Ascending aorta (tissue), 2 donors: ENCODE data around the gene CADM2. TPM values are rescaled to one million over a fixed set of nuclear protein-coding genes. Genes with fewer than 3 reads are reported as not detected.

Experiments used
- DNase-seq, 2 donors: peaks; one replicate each; pipeline ENCODE4 v3.0.0-alpha.2; 2019; ENCODE audit warnings: low spot score in 2 of 2
- H3K27ac ChIP-seq, 2 donors: fragments of 200-600 bp; sonication (generic); one replicate each; pipeline ENCODE4 v1.5.1; 2016 to 2017; ENCODE audit warnings: mild to moderate bottlenecking in 1 of 2
- H3K27me3 ChIP-seq: fragments of 200-600 bp; sonication (generic); one replicate; pipeline ENCODE4 v1.5.1; 2017
- H3K36me3 ChIP-seq, 2 donors: fragments of 200-600 bp; sonication (generic); one replicate each; pipeline ENCODE4 v1.5.1; 2016
- H3K4me1 ChIP-seq, 2 donors: fragments of 200-600 bp; sonication (generic); one replicate each; pipeline ENCODE4 v1.5.1; 2016 to 2017; ENCODE audit warnings: mild to moderate bottlenecking in 1 of 2
- H3K4me3 ChIP-seq, 2 donors: fragments of 200-600 bp; sonication (generic); one replicate each; pipeline ENCODE4 v1.5.1; 2016 to 2017; ENCODE audit warnings: mild to moderate bottlenecking in 1 of 2
- H3K9me3 ChIP-seq, 2 donors: fragments of 200-600 bp; sonication (generic); one replicate each; pipeline ENCODE4 v1.5.1; 2016
- CTCF ChIP-seq, 3 experiments: fragments of 200-600 bp in 2 of 3; fragments of 450-650 bp in 1 of 3; sonication (generic) in 2 of 3; IDR thresholded peaks; one replicate each; pipeline ENCODE4 v1.5.1; 2016 to 2019; ENCODE audit warnings: antibody characterized with exemption in 3 of 3, mild to moderate bottlenecking in 1 of 3, moderate library complexity in 1 of 3
- intact Hi-C: fragments of 100-400 bp; cut with DNase I; formaldehyde crosslinking; loops from one replicate; pipeline ENCODE4 v1.15.1; 2023
- total RNA-seq: library from RNA; depleted of rRNA; stranded (reverse); fragments of >200 nt; gene quantifications from one replicate; pipeline ENCODE4 v1.1.0, GENCODE V29; 2016

Gene CADM2
- total RNA-seq, 1 donor from 2014 or later = 23.0 TPM

- Histone ChIP-seq H3K27me3 (no peaks in the 10 kb centered on the region), H3K27ac (no peak overlapping the region), H3K4me3 (no peak overlapping the region), H3K4me1 (no peaks in the 10 kb centered on the region), H3K36me3 (no peaks in the 10 kb centered on the region), H3K9me3 (no peaks in the 10 kb centered on the region)
- no peak for TF ChIP-seq CTCF (IDR thresholded peaks at IDR 0.05)
- no peak for DNase-seq
- intact Hi-C loops = no loop called here
Observed at GRCh38 chr3:85516146-85516545, 557.4 kb downstream of the CADM2 start.

GRCh38 chr3:85524104-85524503, 565.3 kb downstream of the CADM2 start:
- TF ChIP-seq CTCF (IDR thresholded peaks at IDR 0.05) = no peak
- DNase-seq = no peak
- Histone ChIP-seq H3K27ac (no peak overlapping the region), H3K36me3 (no peaks in the 10 kb centered on the region), H3K9me3 (no peaks in the 10 kb centered on the region), H3K27me3 (no peaks in the 10 kb centered on the region), H3K4me3 (no peak overlapping the region), H3K4me1 (no peaks in the 10 kb centered on the region)
- intact Hi-C loops = no loop called here

GRCh38 chr3:85525264-85525663, 566.5 kb downstream of the CADM2 start:
- Histone ChIP-seq H3K27ac (no peak overlapping the region), H3K36me3 (no peaks in the 10 kb centered on the region), H3K9me3 (no peaks in the 10 kb centered on the region), H3K4me3 (no peak overlapping the region), H3K4me1 (no peaks in the 10 kb centered on the region), H3K27me3 (no peaks in the 10 kb centered on the region)
- intact Hi-C loops = no loop called here
- no peak for TF ChIP-seq CTCF (IDR thresholded peaks at IDR 0.05)
- no peak for DNase-seq

- H3K4me3 ChIP-seq = no peak overlapping the region
- intact Hi-C loops = no loop called here
- H3K4me1 ChIP-seq = no peaks in the 10 kb centered on the region
- no peaks in the 10 kb centered on the region for H3K27me3 ChIP-seq
- H3K36me3 ChIP-seq = no peaks in the 10 kb centered on the region
- no peak for TF ChIP-seq CTCF (IDR thresholded peaks at IDR 0.05)
- no peaks in the 10 kb centered on the region for H3K9me3 ChIP-seq
- H3K27ac ChIP-seq = no peak overlapping the region
- no peak for DNase-seq
Observed at GRCh38 chr3:85533586-85533985, 574.8 kb downstream of the CADM2 start.

- H3K27me3 ChIP-seq = no peaks in the 10 kb centered on the region
- no peak for DNase-seq
- intact Hi-C loops = no loop called here
- no peaks in the 10 kb centered on the region for H3K9me3 ChIP-seq
- TF ChIP-seq CTCF (IDR thresholded peaks at IDR 0.05) = no peak
- H3K4me1 ChIP-seq = no peaks in the 10 kb centered on the region
- no peak overlapping the region for H3K27ac ChIP-seq
- H3K4me3 ChIP-seq = no peak overlapping the region
- H3K36me3 ChIP-seq = no peaks in the 10 kb centered on the region
Observed at GRCh38 chr3:85535517-85535916, 576.7 kb downstream of the CADM2 start.

GRCh38 chr3:85539232-85539631, 580.4 kb downstream of the CADM2 start:
- intact Hi-C loops = no loop called here

More at GRCh38 chr3:85539232-85539631, 580.4 kb downstream of the CADM2 start:
- H3K9me3 ChIP-seq = no peaks in the 10 kb centered on the region
- H3K27me3 ChIP-seq = no peaks in the 10 kb centered on the region
- no peak for DNase-seq
- no peaks in the 10 kb centered on the region for H3K4me1 ChIP-seq
- no peak for TF ChIP-seq CTCF (IDR thresholded peaks at IDR 0.05)
- H3K27ac ChIP-seq = no peak overlapping the region
- H3K4me3 ChIP-seq = no peak overlapping the region
- no peaks in the 10 kb centered on the region for H3K36me3 ChIP-seq
